Measurements from ENCODE around the gene TMED8.

DNA sequence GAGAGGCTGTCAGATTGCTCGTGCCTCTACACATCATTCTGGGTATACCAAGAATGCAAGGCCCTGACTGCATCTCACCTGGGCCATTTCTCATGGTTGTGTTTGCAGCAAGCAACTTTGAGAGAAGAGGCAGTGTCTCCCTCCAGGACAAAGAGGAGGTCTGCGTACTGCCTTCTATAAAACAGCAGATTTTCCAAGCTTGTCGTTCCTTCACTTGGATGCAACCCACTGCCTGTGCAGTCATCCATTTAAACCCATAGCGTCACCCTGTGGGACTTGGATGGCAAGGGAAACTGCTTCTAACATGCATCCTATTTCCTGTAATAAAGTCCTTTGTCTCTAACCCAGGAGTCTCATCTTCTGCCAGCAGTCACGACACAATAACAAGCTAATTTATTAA is 57.5 kb downstream of the TMED8 start:
- TF ChIP-seq, protein P1, sequence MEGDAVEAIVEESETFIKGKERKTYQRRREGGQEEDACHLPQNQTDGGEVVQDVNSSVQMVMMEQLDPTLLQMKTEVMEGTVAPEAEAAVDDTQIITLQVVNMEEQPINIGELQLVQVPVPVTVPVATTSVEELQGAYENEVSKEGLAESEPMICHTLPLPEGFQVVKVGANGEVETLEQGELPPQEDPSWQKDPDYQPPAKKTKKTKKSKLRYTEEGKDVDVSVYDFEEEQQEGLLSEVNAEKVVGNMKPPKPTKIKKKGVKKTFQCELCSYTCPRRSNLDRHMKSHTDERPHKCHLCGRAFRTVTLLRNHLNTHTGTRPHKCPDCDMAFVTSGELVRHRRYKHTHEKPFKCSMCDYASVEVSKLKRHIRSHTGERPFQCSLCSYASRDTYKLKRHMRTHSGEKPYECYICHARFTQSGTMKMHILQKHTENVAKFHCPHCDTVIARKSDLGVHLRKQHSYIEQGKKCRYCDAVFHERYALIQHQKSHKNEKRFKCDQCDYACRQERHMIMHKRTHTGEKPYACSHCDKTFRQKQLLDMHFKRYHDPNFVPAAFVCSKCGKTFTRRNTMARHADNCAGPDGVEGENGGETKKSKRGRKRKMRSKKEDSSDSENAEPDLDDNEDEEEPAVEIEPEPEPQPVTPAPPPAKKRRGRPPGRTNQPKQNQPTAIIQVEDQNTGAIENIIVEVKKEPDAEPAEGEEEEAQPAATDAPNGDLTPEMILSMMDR (IDR thresholded peaks at IDR 0.05) = no peak
- TF ChIP-seq POLR2A (IDR thresholded peaks at IDR 0.05) = no peak

Data from adrenal gland (tissue), 5 donors.